ELR (cell line): ENCODE results near the gene ESF1.

Source experiments
- DNase-seq: peaks from one replicate; pipeline ENCODE4 v3.0.0-alpha.2; 2015; ENCODE audit warnings: low read depth

The ESF1 gene

DNA sequence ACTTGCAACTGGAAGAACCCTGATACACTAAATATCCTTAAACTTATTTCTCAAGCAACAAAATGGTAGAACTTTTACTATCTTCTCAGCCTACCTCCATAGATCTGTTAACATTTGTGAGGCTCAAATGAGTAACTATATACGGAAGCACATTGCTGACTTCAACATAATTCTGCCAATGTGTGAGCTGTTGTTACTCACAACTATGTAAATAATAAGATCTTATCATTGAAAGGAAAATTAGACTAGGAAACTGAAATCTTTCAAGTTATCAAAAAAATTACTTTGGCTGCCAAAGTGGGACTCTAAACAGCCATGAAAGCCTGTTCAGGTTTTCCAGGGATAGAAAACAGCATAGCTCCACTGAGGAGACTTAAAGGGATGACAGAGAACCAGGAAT, 105.8 kb downstream of the ESF1 start:
- no peak for DNase-seq

- no peak for DNase-seq
Measured at GRCh38 chr20:13677241-13677640, 107.5 kb downstream of the ESF1 start.

GRCh38 chr20:13676682-13677081, 108.0 kb downstream of the ESF1 start:
- no peak for DNase-seq

- no peak for DNase-seq
Measured at GRCh38 chr20:13672690-13673089, 112.0 kb downstream of the ESF1 start.

GRCh38 chr20:13671916-13672378, 112.8 kb downstream of the ESF1 start:
- DNase-seq: no peak

- DNase-seq: no peak
Measured at GRCh38 chr20:13671512-13671911, 113.2 kb downstream of the ESF1 start.

DNA sequence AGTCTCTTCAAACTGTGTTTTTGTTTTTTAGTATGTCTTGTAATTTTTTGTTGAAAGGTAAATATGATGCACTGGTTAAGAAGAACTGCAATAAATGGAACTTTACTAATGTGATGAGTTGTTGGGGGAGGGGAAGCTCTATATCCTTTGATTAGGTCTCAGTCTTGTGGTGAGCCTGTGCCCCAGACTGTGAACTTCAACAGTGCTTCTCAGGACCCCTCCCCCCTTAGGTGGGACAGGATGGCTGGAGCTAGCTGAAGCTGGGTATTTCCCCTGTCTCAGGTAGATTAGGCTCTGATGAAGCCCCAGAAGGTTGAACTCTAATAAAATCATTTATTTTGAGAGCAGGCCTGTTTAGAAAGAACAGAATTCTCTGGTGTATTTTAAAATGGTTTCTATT, 114.6 kb downstream of the ESF1 start:
- DNase-seq: no peak

- DNase-seq: no peak
Measured at GRCh38 chr20:13665709-13666395, 118.9 kb downstream of the ESF1 start.
